Activated CD4-positive, alpha-beta memory T cell treated with anti-CD3 and anti-CD28 coated beads for 36 hours (primary cell): ENCODE measurements around the gene MAFB. TPM values are rescaled to one million over a fixed set of nuclear protein-coding genes. Genes with fewer than 3 reads are reported as not detected.

Experiments
- CTCF ChIA-PET: fragments of 350-600 bp; sonication (Branson Sonifier 250); formaldehyde crosslinking; loops from one replicate; lab custom pipeline; 2021; ENCODE audit warnings: antibody characterized with exemption, inconsistent platforms; lab: Charles Lee
- POLR2A ChIA-PET: fragments of 350-600 bp; sonication (Branson Sonifier 250); formaldehyde crosslinking; loops from one replicate; lab custom pipeline; 2021; ENCODE audit warnings: antibody characterized with exemption; lab: Charles Lee
- DNase-seq: peaks from one replicate; pipeline ENCODE4 v3.0.0-alpha.2; 2020
- H3K27ac Mint-ChIP-seq: one replicate; pipeline ENCODE4 v1.8.0; 2021; ENCODE audit warnings: mixed read lengths
- H3K27me3 Mint-ChIP-seq: one replicate; pipeline ENCODE4 v1.8.0; 2021; ENCODE audit warnings: mixed read lengths
- H3K36me3 Mint-ChIP-seq: one replicate; pipeline ENCODE4 v1.8.0; 2021; ENCODE audit warnings: mixed read lengths
- H3K4me1 Mint-ChIP-seq: one replicate; pipeline ENCODE4 v1.8.0; 2021; ENCODE audit warnings: low read depth, mixed read lengths
- H3K4me3 Mint-ChIP-seq: one replicate; pipeline ENCODE4 v1.8.0; 2021; ENCODE audit warnings: mild to moderate bottlenecking, mixed read lengths
- H3K9me3 Mint-ChIP-seq: one replicate; pipeline ENCODE4 v1.8.0; 2021; ENCODE audit warnings: mixed read lengths
- intact Hi-C: fragments of 100-400 bp; cut with micrococcal nuclease; formaldehyde crosslinking; loops from one replicate; pipeline ENCODE4 v1.15.1; 2023
- total RNA-seq, 2 experiments: library from RNA; stranded (reverse); gene quantifications; one replicate each; pipeline ENCODE4 v1.2.3, GENCODE V29; 2021

The MAFB gene
- total RNA-seq, 2 experiments from 2014 or later = not detected

DNA sequence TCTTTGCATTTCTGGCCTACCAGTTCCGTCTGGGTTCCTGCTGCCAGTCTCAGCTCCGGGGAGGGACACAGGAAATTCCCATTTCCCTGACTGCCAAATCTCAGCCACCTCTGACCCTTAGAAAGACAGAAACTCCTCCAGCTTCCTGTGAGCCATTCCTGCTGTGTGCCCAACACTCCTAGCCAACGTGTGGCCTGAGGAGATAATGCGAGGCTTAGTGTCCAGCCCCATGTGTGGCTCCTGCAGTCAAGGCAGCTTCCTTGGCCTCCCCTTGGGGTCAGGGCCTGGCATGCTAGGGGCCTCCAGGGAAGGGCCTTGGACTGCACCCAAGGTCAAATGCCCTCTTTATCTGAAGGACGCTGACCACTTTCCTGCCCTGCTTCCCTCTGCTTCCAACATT lies 45.1 kb downstream of the MAFB start:
- Mint-ChIP-seq H3K4me1 (no peaks in the 10 kb centered on the region), H3K4me3 (no peak overlapping the region), H3K36me3 (no peaks in the 10 kb centered on the region), H3K27ac (no peak overlapping the region), H3K9me3 (no peaks in the 10 kb centered on the region), H3K27me3 (peaks cover 7% of the 10 kb centered on the region)
- POLR2A ChIA-PET = no interaction called here
- intact Hi-C loops = no loop called here
- no peak for DNase-seq
- CTCF ChIA-PET = no interaction called here

DNA sequence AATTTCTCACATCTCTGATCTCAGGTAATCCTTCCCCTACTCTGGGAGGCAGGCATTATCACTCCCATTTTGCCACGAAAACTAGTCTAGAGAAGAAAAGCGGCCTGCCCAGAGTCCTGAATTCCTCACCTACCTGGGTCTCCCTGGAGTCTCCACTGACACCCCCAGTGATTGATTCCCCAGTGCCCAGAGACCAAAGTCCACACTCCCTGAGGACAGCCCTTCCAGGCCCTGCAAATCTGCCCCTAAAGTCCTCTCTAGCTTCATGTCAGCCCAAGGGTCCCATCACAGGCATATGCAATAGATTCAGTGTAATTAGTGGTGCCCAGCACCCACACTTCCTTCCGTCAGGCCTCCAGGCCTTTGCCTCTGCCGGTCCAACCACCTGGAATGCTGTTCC lies 47.2 kb downstream of the MAFB start:
- intact Hi-C loops = no loop called here
- H3K27ac Mint-ChIP-seq = no peak overlapping the region

DNA sequence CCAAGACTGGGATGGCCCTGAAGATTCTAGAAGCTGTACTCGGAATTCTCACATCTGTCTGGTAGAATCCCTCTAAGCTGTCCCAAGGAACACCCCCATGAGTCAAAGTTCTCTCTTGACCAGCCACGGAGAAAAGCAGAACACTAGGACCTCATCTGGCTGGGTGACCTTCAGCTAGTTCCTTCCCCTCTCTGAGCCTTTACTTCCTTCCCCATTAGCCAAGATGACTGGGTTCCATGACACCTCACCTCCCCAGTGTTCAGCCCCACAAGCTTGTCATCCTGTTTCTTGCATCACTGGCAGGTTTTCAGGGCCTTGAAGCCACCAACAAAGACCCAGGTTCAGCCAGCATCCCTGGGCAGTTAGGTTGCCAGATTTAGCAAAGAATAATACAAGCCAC lies 47.8 kb downstream of the MAFB start:
- Mint-ChIP-seq H3K36me3 (no peaks in the 10 kb centered on the region), H3K27ac (no peak overlapping the region), H3K27me3 (peaks cover 3% of the 10 kb centered on the region), H3K4me1 (no peaks in the 10 kb centered on the region), H3K4me3 (no peak overlapping the region), H3K9me3 (no peaks in the 10 kb centered on the region)
- ChIA-PET CTCF (no interaction called here), POLR2A (no interaction called here)
- intact Hi-C loops = no loop called here
- no peak for DNase-seq

More for the DNA sequence above, 47.2 kb downstream of the MAFB start:
- Mint-ChIP-seq H3K4me3 (no peak overlapping the region), H3K36me3 (no peaks in the 10 kb centered on the region), H3K4me1 (no peaks in the 10 kb centered on the region), H3K9me3 (no peaks in the 10 kb centered on the region), H3K27me3 (peaks cover 3% of the 10 kb centered on the region)
- no peak for DNase-seq
- ChIA-PET POLR2A (no interaction called here), CTCF (no interaction called here)

- no peak overlapping the region for H3K27ac Mint-ChIP-seq
- no peak overlapping the region for H3K4me3 Mint-ChIP-seq
- no peaks in the 10 kb centered on the region for H3K9me3 Mint-ChIP-seq
- ChIA-PET CTCF (no interaction called here), POLR2A (no interaction called here)
- H3K27me3 Mint-ChIP-seq = peaks cover 2% of the 10 kb centered on the region
- H3K4me1 Mint-ChIP-seq = no peaks in the 10 kb centered on the region
- DNase-seq = no peak
- no peaks in the 10 kb centered on the region for H3K36me3 Mint-ChIP-seq
- intact Hi-C loops = no loop called here
Observed at GRCh38 chr20:40640667-40641066, 48.4 kb downstream of the MAFB start.

GRCh38 chr20:40639676-40640355 lies 49.2 kb downstream of the MAFB start:
- H3K27ac Mint-ChIP-seq = no peak overlapping the region
- H3K4me3 Mint-ChIP-seq = no peak overlapping the region
- no peaks in the 10 kb centered on the region for H3K9me3 Mint-ChIP-seq
- H3K27me3 Mint-ChIP-seq = no peaks in the 10 kb centered on the region
- intact Hi-C loops = no loop called here
- no peaks in the 10 kb centered on the region for H3K4me1 Mint-ChIP-seq
- POLR2A ChIA-PET = no interaction called here
- no peak for DNase-seq
- H3K36me3 Mint-ChIP-seq = no peaks in the 10 kb centered on the region
- CTCF ChIA-PET = no interaction called here

DNA sequence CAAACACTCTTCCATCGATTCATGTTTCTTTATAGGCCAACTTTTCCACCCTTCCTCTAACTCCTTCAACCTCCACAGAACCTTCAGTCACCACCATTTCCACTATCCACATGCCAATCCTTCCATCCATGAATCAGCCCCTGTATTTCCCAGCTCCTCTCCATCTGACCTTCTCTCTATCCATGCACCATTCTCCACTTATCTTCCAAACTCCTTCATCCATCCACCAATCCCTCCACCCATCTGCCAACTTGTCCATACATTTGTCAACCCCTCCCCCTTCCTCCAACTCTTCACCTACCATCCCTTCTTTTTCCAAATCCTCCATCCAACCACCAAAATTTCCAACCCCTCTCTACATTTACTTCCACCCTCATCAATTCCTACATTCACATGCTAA lies 49.9 kb downstream of the MAFB start:
- ChIA-PET CTCF (no interaction called here), POLR2A (no interaction called here)
- intact Hi-C loops = no loop called here
- no peaks in the 10 kb centered on the region for H3K9me3 Mint-ChIP-seq
- no peak overlapping the region for H3K4me3 Mint-ChIP-seq
- H3K27me3 Mint-ChIP-seq = no peaks in the 10 kb centered on the region
- H3K36me3 Mint-ChIP-seq = no peaks in the 10 kb centered on the region
- no peak overlapping the region for H3K27ac Mint-ChIP-seq
- no peaks in the 10 kb centered on the region for H3K4me1 Mint-ChIP-seq
- DNase-seq = no peak

DNA sequence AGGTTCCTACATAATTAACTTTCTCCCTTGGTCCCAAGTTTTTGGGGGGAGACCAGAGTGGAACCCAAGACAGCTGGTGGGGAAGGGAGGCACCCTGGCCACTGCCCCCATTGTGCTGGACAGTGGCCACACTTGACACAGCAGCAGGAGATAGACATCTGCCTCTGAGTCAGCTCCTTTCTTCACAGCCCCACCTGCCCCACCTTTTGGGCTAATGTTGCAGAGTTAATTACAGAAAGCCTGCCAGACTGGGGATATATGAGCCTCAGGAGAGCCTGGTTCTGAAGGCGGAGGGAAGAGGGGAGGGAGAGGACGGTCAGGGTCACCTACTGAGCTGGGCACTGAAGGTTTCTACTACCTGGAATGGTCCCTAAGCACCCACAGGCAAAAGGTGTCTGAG lies 50.6 kb downstream of the MAFB start:
- H3K9me3 Mint-ChIP-seq = no peaks in the 10 kb centered on the region
- no peaks in the 10 kb centered on the region for H3K36me3 Mint-ChIP-seq
- intact Hi-C loops = no loop called here
- no peak for DNase-seq
- no peaks in the 10 kb centered on the region for H3K4me1 Mint-ChIP-seq
- CTCF ChIA-PET = no interaction called here
- no peaks in the 10 kb centered on the region for H3K27me3 Mint-ChIP-seq
- H3K27ac Mint-ChIP-seq = no peak overlapping the region
- no peak overlapping the region for H3K4me3 Mint-ChIP-seq
- POLR2A ChIA-PET = no interaction called here

DNA sequence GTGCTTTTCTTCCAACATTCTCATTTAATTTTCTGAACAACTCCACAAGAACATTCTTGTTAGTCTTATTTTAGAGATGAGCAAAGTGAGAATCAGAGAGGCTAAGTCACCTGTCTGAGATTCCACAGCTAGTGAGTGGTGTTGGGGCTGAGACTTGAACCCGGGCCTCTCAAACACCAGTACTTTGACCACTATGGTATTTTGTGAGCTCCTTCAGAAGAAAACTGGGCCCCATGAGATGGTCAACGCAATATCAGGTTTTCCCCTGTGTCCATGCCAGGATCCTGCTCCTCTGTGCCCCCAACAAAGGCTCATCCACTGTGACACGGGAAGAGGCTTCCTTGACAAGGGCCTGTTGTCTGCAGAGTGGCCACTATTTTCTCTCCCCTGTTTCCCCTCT lies 51.9 kb downstream of the MAFB start:
- no peaks in the 10 kb centered on the region for H3K27me3 Mint-ChIP-seq
- no peak for DNase-seq
- H3K4me1 Mint-ChIP-seq = no peaks in the 10 kb centered on the region
- no peaks in the 10 kb centered on the region for H3K9me3 Mint-ChIP-seq
- no peaks in the 10 kb centered on the region for H3K36me3 Mint-ChIP-seq
- H3K27ac Mint-ChIP-seq = no peak overlapping the region
- ChIA-PET CTCF (no interaction called here), POLR2A (no interaction called here)
- intact Hi-C loops = no loop called here
- no peak overlapping the region for H3K4me3 Mint-ChIP-seq

- intact Hi-C loops = no loop called here
- Mint-ChIP-seq H3K36me3 (no peaks in the 10 kb centered on the region), H3K27me3 (no peaks in the 10 kb centered on the region), H3K4me3 (no peak overlapping the region), H3K4me1 (no peaks in the 10 kb centered on the region), H3K9me3 (no peaks in the 10 kb centered on the region), H3K27ac (no peak overlapping the region)
- no peak for DNase-seq
- ChIA-PET POLR2A (no interaction called here), CTCF (no interaction called here)
Observed at GRCh38 chr20:40636486-40636885, 52.5 kb downstream of the MAFB start.

DNA sequence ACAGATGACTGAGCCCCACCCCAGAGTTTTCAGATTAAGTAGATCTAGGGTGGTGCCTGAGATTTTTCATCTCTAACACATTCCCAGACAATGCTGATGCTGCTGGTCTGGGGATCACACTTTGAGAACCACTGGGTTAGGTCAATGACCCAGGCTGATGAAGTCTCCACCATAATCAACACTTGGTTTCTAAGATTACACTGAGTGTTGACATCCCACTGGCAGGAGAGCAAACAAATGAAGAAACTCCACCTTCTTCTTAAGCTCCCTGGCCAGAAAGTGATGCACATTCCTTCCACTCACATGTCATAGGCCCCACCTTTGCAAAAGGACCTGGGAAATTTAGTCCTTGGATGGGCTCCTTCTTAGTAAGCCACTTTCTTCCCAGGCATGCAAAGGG lies 53.1 kb downstream of the MAFB start:
- Mint-ChIP-seq H3K27ac (no peak overlapping the region), H3K4me1 (no peaks in the 10 kb centered on the region), H3K36me3 (no peaks in the 10 kb centered on the region), H3K4me3 (no peak overlapping the region), H3K9me3 (no peaks in the 10 kb centered on the region), H3K27me3 (no peaks in the 10 kb centered on the region)
- POLR2A ChIA-PET = no interaction called here
- no peak for DNase-seq
- intact Hi-C loops = no loop called here
- CTCF ChIA-PET = no interaction called here
